ENCODE measurements around the gene ARID3C.

GRCh38 chr9:34594177-34594576, 34.7 kb downstream of the ARID3C start:
- TF ChIP-seq CTCF (IDR thresholded peaks at IDR 0.05; ENCODE audit: poor library complexity) (no peak), EZH2 (IDR thresholded peaks at IDR 0.05; ENCODE audit: borderline replicate concordance) (no peak), EZH2phosphoT487 (IDR thresholded peaks at IDR 0.05; ENCODE audit: low read depth, severe bottlenecking, unreplicated experiment) (no peak)
